Superior temporal gyrus (tissue), 1 donor: ENCODE measurements around the gene CTH.
"Not testable (repeated sequence)": the region's sequence is repeated elsewhere in the genome, so short reads cannot be mapped to it uniquely, and the experiment has no call there.

Experiments
- DNase-seq: peaks from one replicate; pipeline ENCODE4 v3.0.0-alpha.2; 2016; ENCODE audit errors: extremely low spot score

CTH gene

DNA sequence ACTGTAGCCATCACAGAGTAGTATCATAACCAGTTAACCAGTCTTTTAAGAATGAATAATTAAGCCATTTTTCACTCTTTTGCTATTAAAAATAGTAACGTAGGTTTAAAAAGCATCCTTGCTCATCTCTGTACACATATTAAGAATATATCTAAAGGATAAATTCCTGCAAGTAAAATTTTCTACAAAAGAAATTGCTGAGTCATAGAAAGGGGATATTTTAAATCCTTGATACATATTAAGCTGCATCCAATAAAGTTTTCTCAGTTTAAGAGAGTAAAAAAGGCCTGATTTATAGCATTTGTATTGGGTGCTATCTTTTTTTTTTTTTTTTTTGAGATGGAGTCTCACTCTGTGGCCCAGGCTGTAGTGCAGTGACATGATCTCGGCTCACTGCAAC, 1.9 kb upstream of the CTH start:
- DNase-seq: no peak

GRCh38 chr1:70411360-70411844, 334 bp downstream of the CTH start:
- peak; percentile 45 for DNase-seq

DNA sequence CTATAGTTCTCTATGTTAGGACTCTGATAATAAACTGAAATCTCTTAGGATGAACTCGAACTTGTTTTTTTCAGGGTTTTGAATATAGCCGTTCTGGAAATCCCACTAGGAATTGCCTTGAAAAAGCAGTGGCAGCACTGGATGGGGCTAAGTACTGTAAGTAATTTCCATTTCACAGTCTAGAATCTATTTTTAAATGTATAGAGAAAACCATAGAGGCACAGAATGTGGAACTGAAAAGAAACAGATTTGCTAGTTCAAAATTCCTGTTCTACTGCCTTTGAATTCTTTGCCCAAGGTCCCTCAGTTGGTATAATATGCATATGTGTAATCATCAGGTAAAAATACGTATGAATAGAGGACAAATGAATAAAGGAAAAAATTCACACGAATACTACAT, 4.8 kb downstream of the CTH start:
- no peak for DNase-seq

DNA sequence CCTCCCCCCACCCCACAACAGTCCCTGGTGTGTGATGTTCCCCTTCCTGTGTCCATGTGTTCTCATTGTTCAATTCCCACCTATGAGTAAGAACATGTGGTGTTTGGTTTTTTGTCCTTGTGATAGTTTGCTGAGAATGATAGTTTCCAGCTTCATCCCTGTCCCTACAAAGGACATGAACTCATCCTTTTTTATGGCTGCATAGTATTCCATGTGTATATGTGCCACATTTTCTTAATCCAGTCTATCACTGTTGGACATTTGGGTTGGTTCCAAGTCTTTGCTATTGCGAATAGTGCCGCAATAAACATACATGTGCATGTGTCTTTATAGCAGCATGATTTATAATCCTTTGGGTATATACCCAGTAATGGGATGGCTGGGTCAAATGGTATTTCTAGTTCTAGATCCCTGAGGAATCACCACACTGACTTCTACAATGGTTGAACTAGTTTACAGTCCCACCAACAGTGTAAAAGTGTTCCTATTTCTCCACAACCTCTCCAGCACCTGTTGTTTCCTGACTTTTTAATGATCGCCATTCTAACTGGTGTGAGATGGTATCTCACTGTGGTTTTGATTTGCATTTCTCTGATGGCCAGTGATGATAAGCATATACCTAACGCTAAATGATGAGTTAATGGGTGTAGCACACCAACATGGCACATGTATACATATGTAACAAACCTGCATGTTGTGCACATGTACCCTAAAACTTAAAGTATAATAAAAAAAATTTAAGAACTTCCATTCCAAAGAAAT, 8.1 kb downstream of the CTH start:
- not testable (repeated sequence) for DNase-seq

DNA sequence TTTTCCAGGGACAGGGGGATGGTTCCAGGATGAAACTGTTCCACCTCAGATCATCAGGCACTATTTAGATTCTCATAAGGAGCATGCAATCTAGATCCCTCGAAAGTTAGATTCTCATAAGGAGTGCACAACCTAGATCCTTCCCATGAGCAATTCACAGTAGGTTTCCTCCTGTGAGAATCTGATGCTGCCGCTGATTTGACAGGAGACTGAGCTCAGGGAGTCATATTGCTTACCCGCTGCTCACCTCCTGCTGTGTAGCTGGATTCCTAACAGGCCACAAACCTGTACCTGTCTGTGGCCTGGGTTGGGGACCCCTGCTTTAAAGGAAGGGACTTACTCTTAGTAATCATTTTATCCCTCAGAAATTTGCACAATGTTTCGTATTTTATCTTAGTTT, 9.3 kb downstream of the CTH start:
- DNase-seq: no peak

DNA sequence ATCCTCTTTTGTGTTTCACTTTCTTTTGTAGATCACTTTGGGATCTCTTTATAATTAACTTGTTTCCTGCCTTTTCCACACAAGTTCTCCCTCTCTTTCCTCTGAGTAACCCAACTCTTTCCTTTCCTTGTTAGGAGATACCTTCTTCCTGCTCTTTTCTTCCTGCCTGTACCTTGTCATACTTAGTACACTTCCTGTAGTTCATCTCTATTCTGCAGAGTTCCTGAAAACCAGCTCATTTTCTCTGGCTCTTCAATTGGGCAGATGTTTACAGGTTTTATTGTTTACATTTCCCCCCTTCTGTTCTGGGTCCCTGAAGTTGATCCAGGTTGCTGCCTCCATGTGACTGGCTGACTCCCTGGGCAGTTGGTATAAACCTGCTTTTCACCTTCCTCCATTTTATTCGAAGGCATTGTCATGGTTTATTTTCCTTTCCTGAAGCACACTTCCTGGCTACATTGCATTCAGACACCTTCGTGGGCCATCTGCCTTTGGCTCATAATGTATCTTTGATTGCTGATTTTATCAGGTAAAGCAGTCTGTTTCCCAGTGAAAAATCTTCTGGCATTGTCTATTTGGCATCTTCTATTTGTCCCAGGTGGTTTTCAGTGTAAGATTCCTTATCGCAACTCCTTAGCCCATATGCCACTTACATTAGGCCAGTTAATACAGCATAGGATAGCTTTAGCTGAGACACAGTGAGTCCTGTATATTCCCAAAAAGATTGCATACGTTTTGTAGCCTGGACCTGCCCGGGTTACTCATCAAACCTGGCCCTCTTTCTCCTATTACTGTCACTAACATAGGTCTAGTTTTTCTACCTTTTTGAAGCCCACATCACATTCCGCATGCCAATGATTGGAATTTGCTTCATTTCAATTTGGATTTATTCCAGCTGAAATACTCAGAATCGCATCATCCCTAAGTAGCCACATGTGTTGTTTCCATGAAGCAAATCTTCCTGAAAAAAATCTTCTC, 15.4 kb downstream of the CTH start:
- no peak for DNase-seq

DNA sequence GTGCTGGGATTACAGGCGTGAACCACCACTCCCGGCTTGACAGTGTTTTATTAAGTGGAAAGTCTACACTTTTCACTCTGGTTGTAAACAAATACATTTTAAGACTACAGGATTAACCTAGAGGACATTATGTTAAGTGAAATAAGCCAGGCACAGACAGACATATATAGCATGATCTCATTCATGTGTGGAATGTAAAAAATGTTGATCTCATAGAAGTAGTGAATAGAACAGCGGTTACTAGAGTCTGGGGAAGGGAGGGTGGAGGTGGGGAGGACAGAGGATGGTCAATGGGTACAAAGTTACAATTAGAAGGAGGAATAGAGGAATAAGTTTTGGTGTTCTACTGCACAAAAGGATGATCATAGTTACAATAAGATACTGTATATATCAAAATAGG, 16.9 kb downstream of the CTH start:
- no peak for DNase-seq

DNA sequence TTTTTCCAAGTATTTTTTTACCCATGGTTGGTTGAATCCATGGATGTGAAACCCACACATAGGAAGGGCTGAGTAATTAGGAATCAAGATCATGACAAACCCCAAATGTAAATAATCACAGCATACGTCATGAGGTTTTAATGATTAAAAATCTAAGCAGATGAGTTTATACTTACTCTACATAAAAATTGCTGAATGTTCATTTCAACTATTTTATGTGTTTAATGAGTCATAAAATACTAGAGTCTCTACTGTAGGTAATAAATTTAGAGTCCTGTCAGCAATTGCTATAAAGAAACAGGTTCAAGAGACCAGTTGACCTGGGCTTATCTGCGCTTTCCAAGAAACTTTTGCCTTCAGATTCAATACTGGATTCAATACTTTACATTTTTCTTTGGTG, 18.2 kb downstream of the CTH start:
- no peak for DNase-seq

- no peak for DNase-seq
These were observed 18.7 kb downstream of the CTH start for GRCh38 chr1:70429757-70430156.

DNA sequence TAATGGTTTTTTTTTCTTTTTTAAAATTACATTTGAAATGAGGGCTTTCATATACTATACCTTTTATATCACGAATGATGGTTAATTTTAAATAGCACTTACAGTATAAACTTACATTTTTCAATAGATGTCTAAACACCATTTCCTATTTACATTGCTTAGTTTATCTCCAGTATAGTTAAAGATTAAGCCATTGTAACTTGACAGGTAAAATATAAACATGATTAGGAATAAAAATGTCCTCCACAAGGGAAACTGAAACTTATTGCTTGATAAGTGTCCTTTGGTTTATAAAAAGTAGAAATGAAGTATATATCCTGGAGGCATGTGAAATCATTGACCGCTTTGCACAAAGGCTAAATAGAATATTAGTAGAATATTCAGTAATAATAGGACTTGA, 20.2 kb downstream of the CTH start:
- no peak for DNase-seq

GRCh38 chr1:70431874-70432273, 20.8 kb downstream of the CTH start:
- no peak for DNase-seq

GRCh38 chr1:70434253-70434859, 23.3 kb downstream of the CTH start:
- DNase-seq: no peak

DNA sequence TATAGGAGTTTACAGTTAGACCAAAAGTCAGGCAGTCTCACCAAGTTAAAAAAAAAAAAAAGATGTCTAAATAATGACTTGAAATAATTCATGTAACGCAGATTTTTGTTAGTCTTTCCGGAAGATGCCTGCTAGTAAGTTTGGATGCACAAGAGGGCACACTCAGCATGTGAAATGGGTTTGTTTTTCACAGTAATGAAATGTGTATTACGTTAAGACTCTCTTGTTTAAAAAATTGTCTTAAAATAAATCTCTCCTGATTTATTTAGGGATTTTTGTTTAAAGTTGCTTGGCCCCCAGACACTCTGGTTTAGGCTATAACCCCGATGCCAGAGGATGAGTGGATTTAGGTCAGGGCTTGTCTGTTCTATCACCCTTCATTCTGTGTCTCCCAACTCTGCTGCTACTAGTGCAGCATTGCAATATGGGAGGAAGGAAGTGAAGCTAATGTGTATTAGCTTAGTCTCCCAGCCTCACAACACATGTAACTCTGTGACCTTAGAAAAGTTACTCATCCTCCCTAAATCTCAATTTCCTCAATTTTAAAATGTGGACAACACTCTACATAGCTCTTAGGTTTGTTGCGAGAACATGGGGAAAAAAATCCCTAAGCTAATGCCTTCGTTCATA, 25.7 kb downstream of the CTH start:
- no peak for DNase-seq

GRCh38 chr1:70438529-70438928, 27.5 kb downstream of the CTH start:
- DNase-seq: no peak

GRCh38 chr1:70440642-70441391, 29.7 kb downstream of the CTH start:
- DNase-seq: no peak

DNA sequence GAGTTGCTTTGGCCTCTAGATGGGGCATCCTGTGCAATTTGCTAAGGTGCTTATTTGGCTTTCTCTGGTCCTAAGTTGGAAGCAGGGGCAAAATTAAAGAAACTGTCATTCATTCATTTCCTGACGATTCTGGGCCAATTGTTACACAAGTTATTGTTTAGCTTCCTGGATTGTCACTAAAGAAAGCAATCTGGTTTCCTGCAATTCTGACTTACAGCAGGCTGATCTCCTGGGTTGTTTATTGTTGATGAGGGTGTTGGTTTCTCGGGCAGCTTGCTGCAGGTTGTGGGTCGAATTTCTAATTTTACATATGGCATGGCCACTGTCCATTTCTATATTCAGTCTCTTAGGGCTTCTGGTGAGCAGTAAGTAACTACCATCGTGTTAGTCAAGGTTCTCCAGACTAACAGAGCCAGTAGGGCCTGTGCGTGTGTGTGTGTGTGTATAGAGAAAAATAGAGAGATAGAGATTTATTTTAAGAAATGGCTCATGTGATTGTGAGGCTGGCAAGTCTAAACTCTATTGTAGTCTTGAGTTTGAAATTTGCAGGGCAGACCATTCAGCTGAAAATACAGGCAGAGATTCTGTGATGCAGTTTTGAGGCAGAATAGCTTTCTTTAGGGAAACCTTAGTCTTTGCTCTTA, 30.4 kb downstream of the CTH start:
- no peak for DNase-seq

DNA sequence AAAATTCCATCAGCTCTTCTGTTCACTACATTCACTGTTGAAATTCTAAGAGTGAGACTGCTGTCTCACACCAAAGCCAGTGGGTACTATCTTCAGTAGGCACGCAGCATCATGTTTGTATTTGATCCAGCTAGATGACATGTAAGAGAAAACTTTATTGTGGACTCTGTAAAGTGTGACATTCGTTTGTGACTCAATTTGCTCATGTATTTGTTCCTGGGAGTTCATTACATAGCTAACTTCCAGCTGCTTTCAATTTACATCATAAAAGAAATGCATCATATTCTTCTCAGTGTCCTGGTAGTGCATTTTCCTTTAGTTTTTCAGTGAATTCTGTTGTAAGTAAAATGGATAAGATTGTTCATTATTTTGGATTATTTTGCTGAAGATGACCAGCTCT, 31.4 kb downstream of the CTH start:
- DNase-seq: no peak

GRCh38 chr1:70443739-70444138, 32.7 kb downstream of the CTH start:
- no peak for DNase-seq

GRCh38 chr1:70449049-70449448, 38.0 kb downstream of the CTH start:
- no peak for DNase-seq

DNA sequence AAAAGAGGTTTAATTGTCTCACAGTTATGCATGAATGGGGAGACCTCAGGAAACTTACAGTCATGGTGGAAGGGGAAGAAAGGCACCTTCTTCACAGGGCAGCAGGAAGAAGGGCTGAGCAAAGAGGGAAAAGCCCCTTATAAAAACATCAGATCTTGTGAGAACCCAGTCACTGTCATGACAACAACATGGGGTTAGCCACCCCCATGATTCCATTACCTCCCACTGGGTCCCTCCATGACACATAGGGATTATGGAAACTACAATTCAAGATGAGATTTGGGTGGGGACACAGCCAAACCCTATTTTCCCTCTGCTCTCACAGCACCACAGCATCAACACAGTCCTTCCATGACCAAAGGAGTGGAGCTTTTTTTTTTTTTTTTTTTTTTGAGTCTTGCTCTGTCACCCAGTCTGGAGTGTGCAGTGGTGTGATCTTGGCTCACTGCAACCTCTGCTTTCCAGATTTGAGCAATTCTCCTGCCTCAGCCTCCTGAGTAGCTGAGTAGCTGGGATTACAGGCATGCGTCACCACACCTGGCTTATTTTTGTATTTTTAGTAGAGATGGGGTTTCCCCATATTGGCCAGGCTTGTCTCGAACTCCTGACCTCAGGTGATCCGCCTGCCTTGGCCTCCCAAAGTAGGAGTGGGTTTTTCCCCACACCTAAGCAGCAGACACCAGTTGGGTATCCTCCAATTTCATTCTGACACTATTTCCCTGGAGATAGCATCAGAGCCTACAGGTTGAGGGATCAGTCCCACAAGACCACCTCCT, 41.3 kb downstream of the CTH start:
- not testable (repeated sequence) for DNase-seq
